ENCODE data around the gene HSD17B2.

The HSD17B2 gene

GRCh38 chr16:82049484-82049883, 14.4 kb downstream of the HSD17B2 start:
- no peak for TF ChIP-seq CTCF (IDR thresholded peaks at IDR 0.05)
- no peak overlapping the region for H3K27ac ChIP-seq

GRCh38 chr16:82050506-82050905, 15.5 kb downstream of the HSD17B2 start:
- Histone ChIP-seq H3K27ac (no peak overlapping the region), H3K36me3 (no peaks in the 10 kb centered on the region)
- TF ChIP-seq CTCF (IDR thresholded peaks at IDR 0.05): no peak

More at GRCh38 chr16:82049484-82049883, 14.4 kb downstream of the HSD17B2 start:
- Histone ChIP-seq H3K27me3 (peaks cover 55% of the 10 kb centered on the region), H3K4me3 (ENCODE audit: low read depth in 1 of 2, low read length in 1 of 2) (no peak overlapping the region), H3K9me3 (no peaks in the 10 kb centered on the region), H3K4me1 (ENCODE audit: control insufficient read depth in 1 of 2, insufficient read depth in 1 of 2, low read depth in 1 of 2, low read length in 1 of 2) (no peaks in the 10 kb centered on the region), H3K36me3 (no peaks in the 10 kb centered on the region)

GRCh38 chr16:82050909-82051357, 15.9 kb downstream of the HSD17B2 start:
- H3K27ac ChIP-seq: no peak overlapping the region

More at GRCh38 chr16:82050506-82050905, 15.5 kb downstream of the HSD17B2 start:
- peaks cover under 1 to 1% of the 10 kb centered on the region in 2 experiments for H3K4me1 ChIP-seq (ENCODE audit: control insufficient read depth in 1 of 2, insufficient read depth in 1 of 2, low read depth in 1 of 2, low read length in 1 of 2)
- no peaks in the 10 kb centered on the region for H3K9me3 ChIP-seq
- peaks cover 48% of the 10 kb centered on the region for H3K27me3 ChIP-seq
- no peak overlapping the region for H3K4me3 ChIP-seq (ENCODE audit: low read depth in 1 of 2, low read length in 1 of 2)

GRCh38 chr16:82051656-82052055, 16.6 kb downstream of the HSD17B2 start:
- no peaks in the 10 kb centered on the region for H3K36me3 ChIP-seq
- peaks cover 3 to 13% of the 10 kb centered on the region in 2 experiments for H3K4me1 ChIP-seq (ENCODE audit: control insufficient read depth in 1 of 2, insufficient read depth in 1 of 2, low read depth in 1 of 2, low read length in 1 of 2)
- no peak overlapping the region for H3K4me3 ChIP-seq (ENCODE audit: low read depth in 1 of 2, low read length in 1 of 2)
- H3K27ac ChIP-seq: no peak overlapping the region
- TF ChIP-seq CTCF (IDR thresholded peaks at IDR 0.05): no peak
- H3K9me3 ChIP-seq: no peaks in the 10 kb centered on the region
- H3K27me3 ChIP-seq: peaks cover 37% of the 10 kb centered on the region

More at GRCh38 chr16:82050909-82051357, 15.9 kb downstream of the HSD17B2 start:
- Histone ChIP-seq H3K4me1 (ENCODE audit: control insufficient read depth in 1 of 2, insufficient read depth in 1 of 2, low read depth in 1 of 2, low read length in 1 of 2) (peaks cover 3 to 5% of the 10 kb centered on the region in 2 experiments), H3K9me3 (no peaks in the 10 kb centered on the region), H3K4me3 (ENCODE audit: low read depth in 1 of 2, low read length in 1 of 2) (no peak overlapping the region), H3K27me3 (peaks cover 44% of the 10 kb centered on the region), H3K36me3 (no peaks in the 10 kb centered on the region)
- no peak for TF ChIP-seq CTCF (IDR thresholded peaks at IDR 0.05)

GRCh38 chr16:82055117-82055516, 20.1 kb downstream of the HSD17B2 start:
- no peak for TF ChIP-seq CTCF (IDR thresholded peaks at IDR 0.05)

More at GRCh38 chr16:82055117-82055516, 20.1 kb downstream of the HSD17B2 start:
- Histone ChIP-seq H3K4me3 (ENCODE audit: low read depth in 1 of 2, low read length in 1 of 2) (no peak overlapping the region), H3K27ac (no peak overlapping the region), H3K36me3 (no peaks in the 10 kb centered on the region), H3K27me3 (peaks cover 17% of the 10 kb centered on the region), H3K9me3 (no peaks in the 10 kb centered on the region), H3K4me1 (ENCODE audit: control insufficient read depth in 1 of 2, insufficient read depth in 1 of 2, low read depth in 1 of 2, low read length in 1 of 2) (peaks cover 8 to 18% of the 10 kb centered on the region in 2 experiments)
